SH-SY5Y (cell line): ENCODE measurements around the gene NKAIN2.

Experiments used
- GATA2 ChIP-seq: IDR thresholded peaks from 2 replicates; pipeline ENCODE4 v1.6.1; 2011; ENCODE audit warnings: mild to moderate bottlenecking, low read depth, low read length
- GATA3 ChIP-seq: IDR thresholded peaks from 2 replicates; pipeline ENCODE4 v1.6.1; 2011; ENCODE audit warnings: low read depth, mild to moderate bottlenecking, low read length, moderate library complexity

- no peak for TF ChIP-seq GATA2
- TF ChIP-seq GATA3: no peak
These were observed 70.3 kb downstream of the NKAIN2 start for GRCh38 chr6:123873974-123874373.
